Upper lobe of left lung (tissue), 4 donors: ENCODE measurements around the gene C15orf40.

ENCODE experiments used
- CTCF ChIP-seq, 6 experiments: fragments of 450-650 bp in 4 of 6; fragments of 200-600 bp in 2 of 6; sonication (generic) in 2 of 6; IDR thresholded peaks; one replicate each; pipeline ENCODE4 v1.5.1; 2016 to 2019; ENCODE audit warnings: antibody characterized with exemption in 6 of 6
- EP300 ChIP-seq, 4 donors: sonication (generic); formaldehyde crosslinking; IDR thresholded peaks; one replicate each; pipeline ENCODE4 v1.5.1; 2017; ENCODE audit warnings: antibody characterized with exemption in 4 of 4, control low read depth in 2 of 4
- POLR2A ChIP-seq, 4 donors: fragments of 450-650 bp; IDR thresholded peaks; one replicate each; pipeline ENCODE4 v1.5.1; 2016 to 2017; ENCODE audit warnings: antibody characterized with exemption in 4 of 4, mild to moderate bottlenecking in 2 of 4
- POLR2AphosphoS5 ChIP-seq, 2 donors: sonication (generic); formaldehyde crosslinking; IDR thresholded peaks; one replicate each; pipeline ENCODE4 v1.5.1; 2017; ENCODE audit warnings: antibody characterized with exemption in 2 of 2

GRCh38 chr15:82986442-82986780, 25.0 kb downstream of the C15orf40 start:
- TF ChIP-seq POLR2A (IDR thresholded peaks at IDR 0.05) (peak in 1 of 4 donors; percentile 1), CTCF (IDR thresholded peaks at IDR 0.05) (no peak), POLR2AphosphoS5 (IDR thresholded peaks at IDR 0.05) (no peak), EP300 (IDR thresholded peaks at IDR 0.05) (no peak)
